Measurements from ENCODE around the gene ATP13A2. TPM values are rescaled to one million over a fixed set of nuclear protein-coding genes. Genes with fewer than 3 reads are reported as not detected.

ATP13A2 gene
- total RNA-seq, 1 donor from 2014 or later = 54.4 TPM

GRCh38 chr1:16996845-16997244 is 14.9 kb downstream of the ATP13A2 start:
- Mint-ChIP-seq H3K4me1 (ENCODE audit: low read depth) (no peaks in the 10 kb centered on the region), H3K27ac (ENCODE audit: unreplicated experiment) (no peak overlapping the region), H3K4me3 (ENCODE audit: unreplicated experiment) (no peak overlapping the region), H3K36me3 (ENCODE audit: low read depth) (peaks cover 19% of the 10 kb centered on the region), H3K27me3 (ENCODE audit: low read depth) (no peaks in the 10 kb centered on the region), H3K9me3 (ENCODE audit: low read depth) (no peaks in the 10 kb centered on the region)
- no peak for DNase-seq (ENCODE audit: low spot score)
- no peak for TF ChIP-seq CTCF (IDR thresholded peaks at IDR 0.05)

GRCh38 chr1:16993521-16994038 is 18.1 kb downstream of the ATP13A2 start:
- no peak overlapping the region for H3K4me3 Mint-ChIP-seq (ENCODE audit: unreplicated experiment)
- H3K36me3 Mint-ChIP-seq (ENCODE audit: low read depth) = peaks cover 13% of the 10 kb centered on the region
- no peak for DNase-seq (ENCODE audit: low spot score)
- no peak for TF ChIP-seq CTCF (IDR thresholded peaks at IDR 0.05)
- no peaks in the 10 kb centered on the region for H3K27me3 Mint-ChIP-seq (ENCODE audit: low read depth)
- H3K4me1 Mint-ChIP-seq (ENCODE audit: low read depth) = no peaks in the 10 kb centered on the region
- no peaks in the 10 kb centered on the region for H3K9me3 Mint-ChIP-seq (ENCODE audit: low read depth)
- H3K27ac Mint-ChIP-seq (ENCODE audit: unreplicated experiment) = no peak overlapping the region

- no peak for TF ChIP-seq CTCF (IDR thresholded peaks at IDR 0.05)
- Mint-ChIP-seq H3K9me3 (ENCODE audit: low read depth) (no peaks in the 10 kb centered on the region), H3K36me3 (ENCODE audit: low read depth) (peaks cover 12% of the 10 kb centered on the region), H3K4me1 (ENCODE audit: low read depth) (no peaks in the 10 kb centered on the region), H3K27ac (ENCODE audit: unreplicated experiment) (no peak overlapping the region), H3K4me3 (ENCODE audit: unreplicated experiment) (no peak overlapping the region), H3K27me3 (ENCODE audit: low read depth) (no peaks in the 10 kb centered on the region)
- no peak for DNase-seq (ENCODE audit: low spot score)
Measured at GRCh38 chr1:16992675-16993074, 19.1 kb downstream of the ATP13A2 start.

GRCh38 chr1:16992102-16992501 is 19.6 kb downstream of the ATP13A2 start:
- H3K4me1 Mint-ChIP-seq (ENCODE audit: low read depth) = no peaks in the 10 kb centered on the region
- H3K27me3 Mint-ChIP-seq (ENCODE audit: low read depth) = no peaks in the 10 kb centered on the region
- peaks cover 12% of the 10 kb centered on the region for H3K36me3 Mint-ChIP-seq (ENCODE audit: low read depth)
- H3K4me3 Mint-ChIP-seq (ENCODE audit: unreplicated experiment) = no peak overlapping the region
- H3K9me3 Mint-ChIP-seq (ENCODE audit: low read depth) = no peaks in the 10 kb centered on the region
- no peak overlapping the region for H3K27ac Mint-ChIP-seq (ENCODE audit: unreplicated experiment)
- TF ChIP-seq CTCF (IDR thresholded peaks at IDR 0.05) = no peak
- DNase-seq (ENCODE audit: low spot score) = no peak

- no peaks in the 10 kb centered on the region for H3K4me1 Mint-ChIP-seq (ENCODE audit: low read depth)
- no peak for TF ChIP-seq CTCF (IDR thresholded peaks at IDR 0.05)
- H3K27me3 Mint-ChIP-seq (ENCODE audit: low read depth) = no peaks in the 10 kb centered on the region
- no peak overlapping the region for H3K27ac Mint-ChIP-seq (ENCODE audit: unreplicated experiment)
- no peak overlapping the region for H3K4me3 Mint-ChIP-seq (ENCODE audit: unreplicated experiment)
- H3K36me3 Mint-ChIP-seq (ENCODE audit: low read depth) = peaks cover 12% of the 10 kb centered on the region
- DNase-seq (ENCODE audit: low spot score) = no peak
- no peaks in the 10 kb centered on the region for H3K9me3 Mint-ChIP-seq (ENCODE audit: low read depth)
Measured at GRCh38 chr1:16991571-16991970, 20.2 kb downstream of the ATP13A2 start.

All from chondrocyte (in vitro differentiated cells).